BJ (cell line): Measurements from ENCODE around the gene MBTD1. TPM values are rescaled to one million over a fixed set of nuclear protein-coding genes. Genes with fewer than 3 reads are reported as not detected.

ENCODE experiments used
- CTCF ChIA-PET: fragments of 350-600 bp; formaldehyde crosslinking; extraction: SDS; loops from one replicate; lab custom pipeline; 2021; ENCODE audit warnings: antibody characterized with exemption, inconsistent platforms; lab: Yijun Ruan, JAX
- POLR2A ChIA-PET: fragments of 300-600 bp; sonication (Branson Sonifier 250); formaldehyde crosslinking; extraction: SDS; loops from one replicate; lab custom pipeline; 2021; ENCODE audit warnings: antibody characterized with exemption; lab: Charles Lee
- DNase-seq: peaks from one replicate; pipeline ENCODE4 v3.0.0-alpha.2; 2011; ENCODE audit warnings: low read depth
- H3K27me3 ChIP-seq: 2 replicates; pipeline ENCODE4 v1.6.0; 2011; ENCODE audit warnings: low read length; ENCODE audit not compliant: control insufficient read depth, insufficient read depth
- H3K36me3 ChIP-seq: 2 replicates; pipeline ENCODE4 v1.5.1; 2011; ENCODE audit warnings: low read length; ENCODE audit not compliant: control insufficient read depth, insufficient read depth
- H3K4me3 ChIP-seq: 2 replicates; pipeline ENCODE4 v1.5.1; 2011; ENCODE audit warnings: low read depth, mild to moderate bottlenecking, control low read depth, low read length
- polyA plus RNA-seq: library from polyadenylated mRNA; depleted of rRNA; stranded (reverse); fragments of >200 nt; gene quantifications from 2 replicates; pipeline ENCODE4 v1.2.3, GENCODE V29; 2011
- TF ChIP-seq, protein P1 (sequence below): IDR thresholded peaks from 2 replicates; pipeline ENCODE4 v1.5.1; 2011; ENCODE audit warnings: low read depth, mild to moderate bottlenecking, control low read depth, inconsistent platforms, low read length, moderate library complexity; ENCODE audit not compliant: insufficient read depth

MBTD1 gene
- polyA plus RNA-seq, 1 experiment = 2.8 TPM

DNA sequence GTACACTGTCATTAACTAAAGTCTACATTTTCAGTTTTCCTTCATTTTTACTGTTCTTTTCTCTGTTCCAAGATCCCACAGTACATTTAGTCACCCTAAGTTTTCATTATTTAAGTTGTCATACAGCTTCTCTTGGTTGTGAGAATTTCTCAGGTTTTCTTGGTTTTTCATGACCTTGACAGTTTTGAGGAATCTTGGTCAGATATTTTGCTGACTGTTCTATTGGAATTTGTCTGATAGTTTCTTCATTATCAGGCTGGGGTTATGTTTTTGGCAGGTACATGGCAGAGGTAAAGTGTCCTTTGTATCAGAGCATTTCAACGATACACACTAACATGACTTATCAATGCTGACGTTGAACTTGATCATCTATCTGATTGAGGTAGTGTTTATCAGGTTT, 19.6 kb downstream of the MBTD1 start:
- TF ChIP-seq, protein P1, sequence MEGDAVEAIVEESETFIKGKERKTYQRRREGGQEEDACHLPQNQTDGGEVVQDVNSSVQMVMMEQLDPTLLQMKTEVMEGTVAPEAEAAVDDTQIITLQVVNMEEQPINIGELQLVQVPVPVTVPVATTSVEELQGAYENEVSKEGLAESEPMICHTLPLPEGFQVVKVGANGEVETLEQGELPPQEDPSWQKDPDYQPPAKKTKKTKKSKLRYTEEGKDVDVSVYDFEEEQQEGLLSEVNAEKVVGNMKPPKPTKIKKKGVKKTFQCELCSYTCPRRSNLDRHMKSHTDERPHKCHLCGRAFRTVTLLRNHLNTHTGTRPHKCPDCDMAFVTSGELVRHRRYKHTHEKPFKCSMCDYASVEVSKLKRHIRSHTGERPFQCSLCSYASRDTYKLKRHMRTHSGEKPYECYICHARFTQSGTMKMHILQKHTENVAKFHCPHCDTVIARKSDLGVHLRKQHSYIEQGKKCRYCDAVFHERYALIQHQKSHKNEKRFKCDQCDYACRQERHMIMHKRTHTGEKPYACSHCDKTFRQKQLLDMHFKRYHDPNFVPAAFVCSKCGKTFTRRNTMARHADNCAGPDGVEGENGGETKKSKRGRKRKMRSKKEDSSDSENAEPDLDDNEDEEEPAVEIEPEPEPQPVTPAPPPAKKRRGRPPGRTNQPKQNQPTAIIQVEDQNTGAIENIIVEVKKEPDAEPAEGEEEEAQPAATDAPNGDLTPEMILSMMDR = no peak
- CTCF ChIA-PET = no interaction called here
- no peaks in the 10 kb centered on the region for H3K27me3 ChIP-seq
- POLR2A ChIA-PET = no interaction called here
- no peak overlapping the region for H3K4me3 ChIP-seq
- H3K36me3 ChIP-seq = no peaks in the 10 kb centered on the region
- DNase-seq = no peak

DNA sequence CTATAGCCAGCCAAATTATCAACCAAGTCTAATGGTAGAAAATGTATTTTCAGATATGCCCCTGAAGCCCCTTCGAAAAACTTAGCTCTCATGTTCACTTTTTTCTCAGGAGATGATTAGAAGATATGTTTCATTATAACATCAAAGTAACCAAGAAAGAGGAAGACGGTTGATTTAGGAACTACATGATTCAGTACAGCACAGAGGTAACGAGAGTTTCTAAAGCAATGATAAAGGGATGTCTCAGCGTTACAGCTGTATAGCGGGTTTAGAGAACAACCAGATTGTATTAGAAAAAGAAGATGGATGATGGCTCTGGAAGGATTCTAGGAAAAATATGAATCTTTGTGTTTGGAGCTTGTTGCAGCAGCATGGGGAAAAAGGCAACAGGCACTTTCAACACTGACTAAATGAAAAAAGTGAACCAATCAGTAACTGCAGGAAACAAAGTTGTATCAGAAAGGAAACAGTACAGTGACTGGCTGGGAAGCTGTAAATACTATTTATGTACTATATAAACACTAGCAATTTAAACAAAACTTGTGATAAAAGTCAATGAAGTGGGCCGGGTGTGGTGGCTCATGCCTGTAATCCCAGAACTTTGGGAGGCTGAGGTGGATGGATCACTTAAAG, 21.5 kb downstream of the MBTD1 start:
- H3K4me3 ChIP-seq = no peak overlapping the region
- no peaks in the 10 kb centered on the region for H3K36me3 ChIP-seq
- POLR2A ChIA-PET = no interaction called here
- TF ChIP-seq, protein P1 = no peak
- no peak for DNase-seq
- no peaks in the 10 kb centered on the region for H3K27me3 ChIP-seq
- CTCF ChIA-PET = interaction anchor here (0.6 kb wide), 1 partner anchor 16 kb away, joined by 3 read pairs; no protein-coding TSS in a partner anchor

DNA sequence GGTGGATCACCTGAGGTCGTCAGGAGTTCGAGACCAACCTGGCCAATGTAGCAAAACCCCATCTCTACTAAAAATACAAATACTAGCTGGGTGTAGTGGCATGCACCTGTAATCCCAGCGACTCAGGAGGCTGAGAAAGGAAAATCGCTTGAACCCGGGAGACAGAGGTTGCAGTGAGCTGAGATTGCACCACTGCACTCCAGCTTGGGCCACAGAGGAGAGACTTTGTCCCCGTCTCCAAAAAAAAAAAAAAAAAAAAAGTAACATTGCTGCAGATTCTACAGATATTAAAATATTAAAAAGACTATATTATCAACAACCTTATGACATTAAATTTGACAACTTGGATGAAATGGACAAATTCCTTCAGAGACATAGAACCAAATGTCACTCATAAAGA, 25.7 kb downstream of the MBTD1 start:
- no peaks in the 10 kb centered on the region for H3K36me3 ChIP-seq
- no peaks in the 10 kb centered on the region for H3K27me3 ChIP-seq
- TF ChIP-seq, protein P1 = no peak
- ChIA-PET POLR2A (no interaction called here), CTCF (interaction anchor here (0.6 kb wide), 1 partner anchor 12 kb away, joined by 3 read pairs; no protein-coding TSS in a partner anchor)
- DNase-seq = no peak
- H3K4me3 ChIP-seq = no peak overlapping the region

DNA sequence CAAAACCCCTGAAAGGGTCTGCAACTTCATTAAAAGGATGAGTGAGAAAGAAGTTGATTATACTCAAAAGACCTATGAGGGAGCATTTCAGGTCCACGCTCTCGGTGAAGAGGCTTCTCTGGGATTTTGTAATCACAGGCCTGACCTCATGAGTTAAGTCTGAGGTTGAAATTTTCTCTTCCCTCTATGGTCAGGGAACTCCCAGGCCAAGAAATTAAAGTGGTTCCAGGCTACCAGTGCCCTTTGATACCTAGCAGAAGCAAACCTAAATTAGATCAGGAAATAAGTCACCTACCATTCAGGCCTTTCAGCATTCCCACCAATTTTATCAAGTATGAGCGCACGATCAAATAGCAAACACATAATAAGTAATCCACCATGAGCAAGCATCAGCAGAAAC, 27.9 kb downstream of the MBTD1 start:
- no peak for DNase-seq
- H3K4me3 ChIP-seq = no peak overlapping the region
- ChIA-PET POLR2A (no interaction called here), CTCF (no interaction called here)
- TF ChIP-seq, protein P1 = no peak
- no peaks in the 10 kb centered on the region for H3K36me3 ChIP-seq
- no peaks in the 10 kb centered on the region for H3K27me3 ChIP-seq

DNA sequence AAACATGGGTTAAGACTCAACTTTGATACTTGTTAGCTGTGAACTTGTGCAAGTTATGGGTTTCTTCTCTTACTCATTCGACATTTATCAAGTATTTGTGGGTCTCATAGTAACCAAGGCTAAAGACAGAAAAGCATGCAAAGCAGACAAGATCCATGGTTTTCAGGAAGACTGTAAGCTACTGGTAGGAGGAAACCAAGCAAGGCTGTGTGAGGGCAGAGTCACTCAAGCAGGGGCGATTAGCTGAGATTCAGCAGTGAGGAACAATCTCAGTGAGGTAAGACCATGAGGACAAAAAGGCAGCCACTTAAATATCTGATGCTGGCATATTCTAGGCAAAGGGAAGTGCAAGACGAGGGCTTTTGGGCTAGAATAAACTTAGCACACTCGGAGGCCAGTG, 29.5 kb downstream of the MBTD1 start:
- DNase-seq = no peak
- CTCF ChIA-PET = no interaction called here
- POLR2A ChIA-PET = no interaction called here

More for the DNA sequence above, 29.5 kb downstream of the MBTD1 start:
- Histone ChIP-seq H3K36me3 (no peaks in the 10 kb centered on the region), H3K27me3 (no peaks in the 10 kb centered on the region), H3K4me3 (no peak overlapping the region)
- TF ChIP-seq, protein P1 = no peak
